GM21447 (cell line): ENCODE data around the gene MAP2K4.

Experiments used
- ATAC-seq: cut with Tn5 transposase; IDR thresholded peaks from one replicate; pipeline ENCODE4 v1.9.1; 2021; ENCODE audit not compliant: unreplicated experiment

MAP2K4 gene

DNA sequence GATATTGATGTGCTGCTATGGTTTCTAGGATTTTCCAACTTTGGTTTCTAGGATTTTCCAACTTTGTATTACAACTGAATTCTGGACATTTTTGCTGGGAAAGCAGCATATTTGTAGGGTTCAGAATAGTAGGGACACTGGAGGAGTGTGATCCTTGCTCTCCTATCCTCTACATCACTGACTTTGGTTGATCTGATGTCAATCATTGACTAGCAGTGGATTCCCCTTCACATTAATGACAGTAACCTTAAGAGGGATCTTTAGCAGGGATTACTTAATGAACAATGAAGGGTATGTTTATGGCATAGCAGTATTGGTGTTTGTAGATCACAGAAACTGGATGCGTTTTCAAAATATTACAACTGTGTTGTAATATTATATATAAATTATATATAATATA lies 67.4 kb downstream of the MAP2K4 start:
- no peak for ATAC-seq

DNA sequence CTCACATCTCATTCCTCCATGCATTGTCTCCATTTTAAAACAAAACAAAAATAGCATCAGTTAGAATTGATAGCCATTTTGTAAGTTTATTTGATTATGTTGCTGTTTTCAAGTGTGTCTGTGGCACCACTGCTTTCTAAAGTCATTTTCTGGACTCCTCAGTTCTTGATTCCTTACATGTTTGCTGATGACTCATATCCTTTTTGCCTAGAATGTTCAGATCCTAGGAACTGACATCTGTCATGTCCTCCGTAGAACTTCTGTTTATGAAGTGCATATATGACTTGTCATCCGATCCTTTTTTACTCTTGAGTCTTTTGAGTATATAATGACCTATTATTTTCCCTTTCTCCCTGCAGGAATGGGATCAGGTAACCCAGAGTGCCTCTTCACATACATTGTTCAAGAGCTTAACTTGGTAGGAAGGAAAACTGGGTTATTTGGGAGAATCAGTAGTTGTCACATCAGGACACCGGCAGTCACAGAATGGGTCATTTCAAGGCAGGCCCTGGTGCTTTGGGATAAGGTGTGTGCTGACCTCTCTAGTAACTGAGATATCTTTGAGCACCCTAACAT lies 69.2 kb downstream of the MAP2K4 start:
- no peak for ATAC-seq

DNA sequence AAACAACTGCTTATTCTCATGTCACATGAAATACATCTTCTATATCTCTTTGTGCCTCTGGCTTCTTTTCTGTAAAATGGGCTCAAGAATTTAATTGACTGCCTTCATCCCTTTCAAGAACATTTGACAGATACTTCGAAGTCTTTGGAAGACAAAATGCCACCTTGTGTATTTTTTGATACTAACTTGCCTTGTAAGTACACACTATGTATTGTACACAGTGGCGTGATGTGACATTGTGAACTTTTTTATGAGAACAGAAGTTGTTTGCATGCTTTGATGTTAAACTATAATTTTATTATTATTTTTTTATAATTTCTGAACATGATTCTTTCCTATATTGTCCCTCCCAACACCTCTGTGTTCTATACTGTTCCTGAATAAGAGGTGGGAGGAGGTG lies 73.7 kb downstream of the MAP2K4 start:
- no peak for ATAC-seq

DNA sequence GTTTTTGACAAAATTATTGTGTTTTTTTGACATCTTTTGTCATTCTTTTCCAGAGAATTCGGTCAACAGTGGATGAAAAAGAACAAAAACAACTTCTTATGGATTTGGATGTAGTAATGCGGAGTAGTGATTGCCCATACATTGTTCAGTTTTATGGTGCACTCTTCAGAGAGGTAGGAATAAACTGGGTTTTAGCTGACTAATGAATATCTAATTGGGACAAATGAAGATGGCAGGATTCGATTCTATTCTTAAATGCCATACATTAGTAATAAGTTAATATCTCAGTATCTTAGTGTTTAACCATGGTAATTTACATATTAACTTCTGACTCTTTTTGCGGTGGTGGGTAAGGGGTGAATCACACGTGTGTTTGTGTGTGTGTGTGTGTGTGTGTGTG lies 74.8 kb downstream of the MAP2K4 start:
- no peak for ATAC-seq

DNA sequence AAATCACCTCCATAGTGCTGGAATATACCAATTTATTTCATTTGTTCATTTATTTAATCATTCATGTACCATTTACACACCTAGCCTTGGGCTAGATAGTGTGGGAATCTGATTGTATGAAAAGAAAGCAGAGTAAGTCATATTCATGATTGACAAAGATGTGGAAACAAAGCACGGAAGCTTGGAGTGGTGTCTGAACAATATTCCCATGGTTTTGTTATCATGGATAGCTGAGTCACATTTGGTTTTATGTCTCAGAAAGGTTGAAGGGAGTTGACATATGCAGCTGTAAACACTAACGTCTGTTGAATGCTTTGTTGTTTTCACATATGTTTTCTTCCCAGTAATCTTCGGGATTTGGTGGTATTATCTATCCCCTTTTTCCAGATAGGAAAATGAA lies 76.6 kb downstream of the MAP2K4 start:
- no peak for ATAC-seq

DNA sequence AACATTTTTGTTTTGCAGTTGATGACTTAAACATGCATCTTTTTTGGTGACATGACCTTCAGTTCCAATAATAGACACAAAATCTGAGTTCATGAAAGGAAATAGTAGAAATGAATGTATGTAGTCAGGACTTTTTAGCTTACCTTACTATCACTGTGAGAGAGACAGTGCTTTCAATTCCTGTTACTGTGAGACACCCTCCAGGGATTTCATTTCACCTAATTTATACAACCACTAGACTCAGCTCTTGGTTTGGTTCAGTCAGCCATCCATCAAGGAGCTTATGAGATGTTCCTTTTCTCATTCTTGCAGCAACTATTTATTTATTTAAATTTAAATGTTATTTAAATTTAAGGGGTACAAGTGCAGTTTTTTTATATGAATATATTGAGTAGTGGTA lies 77.9 kb downstream of the MAP2K4 start:
- peak; percentile 96 for ATAC-seq

DNA sequence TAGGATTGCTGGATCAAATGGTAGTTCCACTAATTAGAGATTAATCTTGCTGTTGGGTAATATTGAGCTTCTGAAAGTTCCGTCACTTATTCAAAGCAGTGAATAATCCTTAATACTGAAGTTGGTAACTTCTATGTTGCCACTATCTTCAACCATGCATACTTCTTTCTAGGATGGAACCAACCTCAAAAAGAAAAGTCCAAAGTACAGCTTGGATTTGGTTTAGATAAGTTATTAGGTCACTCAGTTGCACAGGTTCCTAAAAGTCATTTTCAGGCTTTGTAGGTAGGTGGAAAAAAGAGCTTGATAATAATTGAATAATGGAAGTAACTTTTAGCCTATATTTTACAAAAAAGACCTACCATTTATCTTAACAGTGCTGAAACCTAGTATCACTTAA lies 78.7 kb downstream of the MAP2K4 start:
- no peak for ATAC-seq

DNA sequence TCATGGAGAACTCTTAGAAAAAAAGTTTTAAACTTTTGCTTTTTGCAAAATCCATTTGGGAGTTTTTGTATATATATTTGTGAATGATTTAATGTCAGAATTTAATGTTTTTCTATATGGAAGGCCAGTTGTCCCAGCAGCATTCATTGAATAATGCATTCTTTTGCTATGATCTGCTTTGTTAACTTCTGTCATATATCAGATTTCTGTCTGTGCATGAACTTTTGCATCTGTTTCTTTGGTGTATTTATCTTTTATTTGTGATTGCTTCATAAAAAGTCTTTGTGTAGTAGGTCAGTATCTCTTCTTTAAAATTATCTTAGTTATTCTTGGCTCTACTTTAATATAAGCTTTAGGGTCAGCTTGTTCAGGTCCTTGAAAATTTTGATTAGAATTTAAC lies 84.2 kb downstream of the MAP2K4 start:
- ATAC-seq = no peak

DNA sequence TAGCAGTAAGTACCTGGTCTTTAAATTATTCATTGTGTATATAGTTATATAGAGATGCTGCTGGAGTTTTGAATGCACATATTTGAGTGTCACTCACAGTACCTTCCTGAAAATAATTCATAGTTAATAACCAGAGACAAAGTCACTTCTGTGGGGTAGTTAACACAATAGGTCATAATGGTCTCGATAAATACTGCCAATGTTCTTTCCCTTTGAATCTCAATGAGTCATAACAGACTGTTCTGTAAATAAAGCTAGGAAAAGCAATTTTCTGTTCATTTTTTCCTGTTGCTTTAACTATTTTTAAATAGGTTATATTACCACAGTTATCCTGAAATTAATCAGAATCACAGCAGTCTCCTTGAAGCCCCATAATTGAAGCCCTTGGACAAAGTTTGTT lies 87.2 kb downstream of the MAP2K4 start:
- ATAC-seq = no peak

DNA sequence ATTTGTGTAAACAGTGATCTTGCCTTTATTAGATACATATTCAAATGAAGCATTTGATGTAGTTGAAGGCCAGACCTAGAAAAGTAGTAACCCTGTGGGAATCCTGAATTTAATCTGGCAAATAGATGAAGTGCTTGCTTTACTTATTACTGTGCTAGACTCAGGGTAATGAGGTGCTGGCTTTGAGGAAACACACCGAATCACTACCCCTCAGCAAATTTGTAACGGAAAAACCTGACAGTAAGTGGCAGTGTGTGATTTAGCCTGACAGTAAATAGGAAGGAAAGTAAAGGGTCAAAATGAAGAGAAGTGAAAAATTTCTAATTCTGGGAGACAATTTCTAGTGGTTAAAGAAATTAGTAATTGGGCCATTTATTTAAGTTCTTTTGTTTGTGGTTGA lies 90.2 kb downstream of the MAP2K4 start:
- no peak for ATAC-seq

DNA sequence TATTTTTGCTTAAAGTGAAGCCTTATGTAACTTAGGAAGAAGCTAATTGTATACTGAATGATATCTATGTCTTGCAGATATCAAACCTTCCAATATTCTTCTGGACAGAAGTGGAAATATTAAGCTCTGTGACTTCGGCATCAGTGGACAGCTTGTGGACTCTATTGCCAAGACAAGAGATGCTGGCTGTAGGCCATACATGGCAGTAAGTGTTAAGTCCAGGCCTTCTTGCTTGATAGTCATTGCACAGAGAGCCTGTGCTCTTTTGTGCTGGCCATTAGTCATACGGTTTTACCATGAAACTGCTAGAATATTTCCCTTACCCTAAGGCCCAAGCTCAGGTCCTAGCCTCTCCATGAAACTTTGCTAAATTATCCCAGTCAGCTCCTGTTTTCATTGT lies 92.5 kb downstream of the MAP2K4 start:
- ATAC-seq = no peak

DNA sequence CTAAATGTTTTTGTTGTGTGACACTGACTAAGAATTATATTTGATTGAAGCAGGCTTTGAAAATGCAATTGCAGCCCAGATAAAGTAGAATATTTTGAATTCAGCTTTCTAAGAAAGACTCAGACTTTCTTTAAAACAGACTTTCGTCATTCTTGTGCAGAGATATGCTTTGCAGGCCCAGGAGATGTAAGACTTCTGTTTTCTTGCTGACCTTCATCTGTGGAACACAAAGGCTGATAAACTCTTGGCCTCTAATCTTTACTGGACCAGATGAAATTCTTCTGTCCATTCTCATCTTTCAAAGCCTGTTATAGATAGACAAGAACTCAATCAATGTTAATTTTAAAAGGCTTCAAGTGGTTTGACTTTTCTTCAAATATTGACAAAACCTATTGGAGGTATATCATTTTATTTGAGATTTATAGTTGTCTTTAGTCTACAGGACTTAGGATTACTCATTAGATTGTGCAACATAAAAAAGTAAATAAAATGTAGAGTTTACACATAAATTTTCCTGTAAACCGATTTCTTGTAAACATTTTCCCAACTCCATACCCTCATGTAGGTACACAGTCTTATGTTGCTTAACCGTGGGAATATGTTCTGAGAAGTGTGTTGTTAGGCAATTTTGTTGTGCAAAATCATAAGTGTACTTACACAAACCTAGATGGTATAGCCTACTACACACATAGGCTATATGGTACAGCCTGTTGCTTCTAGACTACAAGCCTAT lies 94.2 kb downstream of the MAP2K4 start:
- ATAC-seq = no peak

DNA sequence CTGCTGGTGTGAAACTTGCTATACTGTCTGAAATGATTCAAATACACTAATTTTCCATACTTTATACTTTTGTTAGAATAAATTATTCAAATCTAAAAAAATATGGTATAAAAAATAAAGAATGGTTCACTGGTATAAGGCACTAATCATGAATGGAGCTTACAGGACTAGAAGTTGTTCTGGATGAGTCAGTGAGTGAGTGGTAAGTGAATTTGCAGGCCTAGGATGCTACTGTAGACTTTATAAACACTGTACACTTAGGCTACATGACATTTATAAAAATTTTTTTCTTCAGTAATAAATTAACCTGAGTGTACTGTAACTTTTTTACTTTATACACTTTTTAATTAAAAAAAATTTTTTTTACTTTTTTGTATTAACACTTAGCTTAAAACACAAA lies 95.5 kb downstream of the MAP2K4 start:
- ATAC-seq = no peak

DNA sequence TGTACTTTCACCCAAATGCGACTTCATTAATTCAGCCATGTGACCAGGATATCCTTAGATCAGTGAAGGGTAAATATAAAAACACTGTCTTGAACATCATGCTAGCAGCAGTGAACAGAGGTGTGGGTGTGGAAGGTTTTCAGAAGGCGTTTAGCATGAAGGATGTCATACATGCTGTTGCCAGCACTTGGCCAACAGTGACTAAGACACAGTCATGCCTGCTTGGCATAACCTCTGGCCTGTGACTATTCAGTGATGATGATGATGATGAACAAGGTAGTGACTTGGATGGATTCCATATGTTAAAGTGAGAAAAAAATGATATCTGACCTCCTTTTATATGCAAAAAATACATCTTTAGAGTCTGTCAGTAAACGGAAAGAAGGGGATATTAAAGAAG lies 97.9 kb downstream of the MAP2K4 start:
- no peak for ATAC-seq

DNA sequence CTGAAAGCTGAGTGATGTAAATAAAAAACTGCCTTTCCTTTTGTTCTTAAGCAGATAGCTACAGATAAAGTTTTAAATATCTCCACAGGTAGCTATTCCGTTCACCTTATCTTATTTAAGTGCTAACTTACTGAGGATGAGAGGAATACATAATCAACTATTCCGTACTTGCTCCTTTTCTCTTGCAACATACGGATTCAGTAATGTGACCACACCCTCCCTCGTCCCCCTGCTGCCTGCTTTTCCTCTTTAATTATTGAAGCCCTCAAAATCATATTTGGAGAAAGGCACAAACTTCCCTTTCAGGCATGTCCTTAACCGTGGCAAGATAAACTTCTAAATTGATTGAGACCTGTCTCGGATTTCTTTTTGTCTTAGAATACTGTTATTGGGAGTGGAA lies 101.4 kb downstream of the MAP2K4 start:
- ATAC-seq = no peak

DNA sequence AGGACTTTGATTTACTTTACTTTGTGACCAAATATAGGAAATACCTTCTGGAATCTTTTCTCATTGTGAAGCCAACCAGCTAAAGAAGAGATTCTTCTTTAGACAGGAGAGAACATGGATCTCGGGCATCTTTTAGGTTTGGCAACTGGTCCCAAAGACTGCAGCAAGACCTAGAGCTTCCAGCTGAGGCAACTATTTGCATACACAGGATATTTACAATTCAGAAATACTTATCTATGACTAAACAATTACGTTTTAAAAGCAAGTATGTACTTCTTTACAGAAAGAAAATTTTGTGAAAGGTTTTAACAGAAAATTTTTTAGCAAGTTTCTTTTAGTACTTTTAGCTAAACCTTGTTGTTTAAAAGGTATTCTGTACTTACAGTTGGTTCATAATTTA lies 106.5 kb downstream of the MAP2K4 start:
- no peak for ATAC-seq

DNA sequence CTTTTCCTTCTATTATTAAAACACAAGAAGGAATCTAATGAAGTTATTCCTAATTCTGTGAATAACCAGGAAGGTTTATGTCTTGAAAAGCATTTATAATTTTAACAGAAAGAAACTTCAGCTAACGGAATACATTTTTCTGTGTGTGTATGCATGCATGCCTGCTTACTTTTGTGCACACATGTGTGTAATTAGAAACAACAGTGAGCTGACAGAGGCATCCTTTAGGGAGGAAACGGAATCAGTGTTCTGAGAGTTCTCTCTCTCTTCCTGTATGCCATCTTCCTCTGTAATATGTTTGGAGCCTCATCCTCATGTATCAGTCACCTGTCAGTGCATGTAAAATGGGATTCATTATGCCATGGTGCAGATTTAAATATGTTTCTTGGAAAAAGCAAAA lies 107.0 kb downstream of the MAP2K4 start:
- ATAC-seq = no peak

DNA sequence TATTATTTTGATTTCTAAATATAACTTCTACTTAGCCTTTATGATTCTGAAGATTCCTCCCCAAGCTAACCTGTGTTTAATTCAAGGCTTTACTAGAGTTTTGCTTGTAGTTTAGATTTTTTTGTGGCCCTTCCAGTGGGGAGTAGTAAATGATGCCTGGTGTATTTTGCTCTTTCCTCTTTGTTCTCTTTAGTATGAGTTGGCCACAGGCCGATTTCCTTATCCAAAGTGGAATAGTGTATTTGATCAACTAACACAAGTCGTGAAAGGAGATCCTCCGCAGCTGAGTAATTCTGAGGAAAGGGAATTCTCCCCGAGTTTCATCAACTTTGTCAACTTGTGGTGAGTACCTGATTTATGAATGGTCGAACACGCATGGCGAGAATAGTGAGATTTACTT lies 108.3 kb downstream of the MAP2K4 start:
- no peak for ATAC-seq

DNA sequence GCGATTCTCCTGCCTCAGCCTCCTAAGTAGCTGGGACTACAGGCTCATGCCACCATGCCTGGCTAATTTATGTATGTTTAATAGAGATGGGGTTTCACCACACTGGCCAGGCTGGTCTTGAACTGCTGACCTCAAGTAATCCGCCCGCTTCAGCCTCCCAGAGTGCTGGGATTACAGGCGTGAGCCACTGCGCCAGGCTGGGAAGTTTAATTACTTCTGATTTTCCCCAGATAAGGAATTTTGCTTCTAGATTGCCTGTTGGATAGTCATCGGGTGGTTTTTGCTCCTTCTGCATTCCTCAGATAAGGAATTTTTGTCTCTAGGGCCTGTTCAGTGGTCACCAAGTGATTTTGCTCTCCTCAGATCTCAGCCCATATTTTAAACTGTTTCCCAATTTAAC lies 112.5 kb downstream of the MAP2K4 start:
- ATAC-seq = no peak

DNA sequence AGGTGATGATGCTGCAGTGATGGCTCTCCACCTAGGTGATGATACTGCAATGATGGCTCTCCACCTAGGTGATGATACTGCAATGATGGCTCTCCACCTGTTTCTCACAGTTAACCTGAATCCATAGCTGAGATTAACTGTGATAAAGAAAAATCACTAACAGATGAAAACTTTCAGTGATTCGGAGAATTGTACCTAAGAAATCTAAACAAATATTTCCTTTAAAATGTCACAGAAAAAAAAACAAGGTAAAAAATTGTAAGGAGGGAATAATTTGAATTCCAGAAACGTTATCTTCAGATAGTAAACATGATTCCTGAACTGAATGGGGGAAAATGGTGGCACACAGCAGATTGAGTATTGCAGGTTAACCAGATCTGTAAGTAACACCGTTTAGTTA lies 113.4 kb downstream of the MAP2K4 start:
- ATAC-seq = no peak

DNA sequence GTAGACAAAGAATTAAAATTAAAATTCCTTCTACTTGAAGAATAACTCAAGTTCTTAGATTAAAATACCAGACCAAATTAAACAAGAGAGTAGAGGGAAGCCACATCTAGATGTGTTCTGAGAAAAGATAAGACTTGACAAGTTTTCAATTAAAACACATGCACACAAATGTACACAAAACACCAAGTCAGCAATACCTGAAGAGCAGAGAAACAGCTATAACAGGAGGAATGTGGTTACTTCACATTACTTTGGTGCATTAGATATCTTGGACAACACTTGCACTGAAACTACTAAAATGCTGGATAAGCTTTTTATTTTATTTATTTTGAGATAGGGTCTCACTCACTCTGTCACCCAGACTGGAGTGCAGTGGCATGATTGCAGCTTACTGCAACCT lies 113.9 kb downstream of the MAP2K4 start:
- ATAC-seq = no peak

DNA sequence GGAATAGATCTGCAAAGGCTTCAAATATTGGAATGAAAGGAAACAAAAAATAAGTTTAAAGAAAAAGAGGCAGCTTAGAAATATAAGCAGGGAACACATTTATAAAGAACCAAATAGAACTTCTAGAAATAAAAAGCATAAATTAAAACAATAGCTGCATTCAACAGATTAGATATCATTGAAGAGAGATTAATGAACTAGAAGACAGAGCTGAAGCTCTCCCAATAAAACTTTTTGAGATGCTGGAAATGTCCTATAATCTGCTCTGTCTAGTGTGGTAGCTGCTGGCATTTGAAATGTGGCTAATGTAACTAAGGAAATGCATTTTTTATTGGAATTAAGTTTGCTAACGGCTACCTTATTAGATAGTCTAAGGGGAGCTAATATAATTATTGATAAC lies 115.6 kb downstream of the MAP2K4 start:
- no peak for ATAC-seq

DNA sequence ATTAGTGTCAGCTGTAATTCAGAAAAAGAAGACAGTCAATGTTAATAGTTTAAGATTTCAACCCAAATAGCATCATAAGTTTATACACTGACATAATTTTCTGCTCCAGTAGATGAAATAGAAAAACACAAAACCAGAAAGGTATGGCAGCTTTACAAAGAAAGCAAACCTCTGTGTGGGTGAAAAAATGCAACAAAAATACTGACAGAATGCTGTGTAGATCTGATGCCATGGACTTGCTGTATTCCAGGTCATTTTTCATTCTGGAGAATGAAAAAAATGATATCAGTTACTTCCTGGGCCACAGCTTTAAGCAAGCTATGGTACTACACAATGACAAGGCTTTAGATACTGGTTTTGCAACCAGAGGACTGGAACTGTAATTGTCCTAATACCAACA lies 116.0 kb downstream of the MAP2K4 start:
- no peak for ATAC-seq
